ENCODE data around the gene PCDHGA11.
"Not testable (repeated sequence)": the region's sequence is repeated elsewhere in the genome, so short reads cannot be mapped to it uniquely, and the experiment has no call there.

Gene PCDHGA11

GRCh38 chr5:141411575-141411974 is 9.3 kb upstream of the PCDHGA11 start:
- Histone ChIP-seq H3K9ac (ENCODE audit: low read length) (no peak overlapping the region), H2AFZ (ENCODE audit: low read depth, low read length, severe bottlenecking) (no peak overlapping the region), H3K27me3 (ENCODE audit: low read length) (no peaks in the 10 kb centered on the region), H3K4me3 (ENCODE audit: insufficient read depth, low read length, poor library complexity, severe bottlenecking) (no peak overlapping the region), H3K4me2 (ENCODE audit: low read depth, low read length, poor library complexity, severe bottlenecking) (no peak overlapping the region), H3K9me3 (ENCODE audit: insufficient read depth, low read length) (peaks cover 26% of the 10 kb centered on the region; the same call in 1 of the 2 replicates), H3K79me2 (ENCODE audit: insufficient read depth, low read length) (0 out of 2 replicates have a peak, but pooled peaks cover 3% of the 10 kb centered on the region), H3K36me3 (ENCODE audit: low read length) (peaks cover 7% of the 10 kb centered on the region), H3K9me2 (replicated peaks; ENCODE audit: insufficient read depth, low read length) (no peaks in the 10 kb centered on the region), H4K20me1 (ENCODE audit: low read depth, low read length) (no peaks in the 10 kb centered on the region), H3F3A (ENCODE audit: insufficient read depth) (0 out of 2 replicates have a peak, but pooled peaks cover 5% of the 10 kb centered on the region), H3K27ac (ENCODE audit: low read depth, low read length) (no peak overlapping the region)
- TF ChIP-seq EZH2phosphoT487 (conservative IDR thresholded peaks at IDR 0.05; ENCODE audit: low read length): no peak
- TF ChIP-seq CTCF (IDR thresholded peaks at IDR 0.05; ENCODE audit: insufficient read depth, low read length, poor library complexity, severe bottlenecking): no peak

- H2AFZ ChIP-seq (ENCODE audit: low read depth, low read length, severe bottlenecking): no peak within 1 kb of the TSS
- H3K9me3 ChIP-seq (ENCODE audit: insufficient read depth, low read length): peaks cover 15% of the 10 kb centered on the region; the same call in 1 of the 2 replicates
- H3K4me3 ChIP-seq (ENCODE audit: insufficient read depth, low read length, poor library complexity, severe bottlenecking): no peak within 1 kb of the TSS
- H3K79me2 ChIP-seq (ENCODE audit: insufficient read depth, low read length): 0 out of 2 replicates have a peak, but pooled peaks cover 3% of the 10 kb centered on the region
- no peaks in the 10 kb centered on the region for H4K20me1 ChIP-seq (ENCODE audit: low read depth, low read length)
- H3K27ac ChIP-seq (ENCODE audit: low read depth, low read length): no peak within 1 kb of the TSS
- no peaks in the 10 kb centered on the region for H3K36me3 ChIP-seq (ENCODE audit: low read length)
- H3K27me3 ChIP-seq (ENCODE audit: low read length): no peaks in the 10 kb centered on the region
- H3K9me2 ChIP-seq (replicated peaks; ENCODE audit: insufficient read depth, low read length): no peaks in the 10 kb centered on the region
- no peak within 1 kb of the TSS for H3K9ac ChIP-seq (ENCODE audit: low read length)
- TF ChIP-seq EZH2phosphoT487 (conservative IDR thresholded peaks at IDR 0.05; ENCODE audit: low read length): no peak
- no peak for TF ChIP-seq CTCF (IDR thresholded peaks at IDR 0.05; ENCODE audit: insufficient read depth, low read length, poor library complexity, severe bottlenecking)
- no peak within 1 kb of the TSS for H3K4me2 ChIP-seq (ENCODE audit: low read depth, low read length, poor library complexity, severe bottlenecking)
- H3F3A ChIP-seq (ENCODE audit: insufficient read depth): 0 out of 2 replicates have a peak, but pooled peaks cover 5% of the 10 kb centered on the region
These were observed 7.9 kb upstream of the PCDHGA11 start, which contains the start of gene PCDHGA10 for GRCh38 chr5:141412854-141413539. PCDHGA10 (plus strand) TSS chr5:141412987; CDS start chr5:141413176, 189 bp downstream.

- Histone ChIP-seq H3K27ac (ENCODE audit: low read depth, low read length) (no peak overlapping the region), H2AFZ (ENCODE audit: low read depth, low read length, severe bottlenecking) (no peak overlapping the region), H3K4me2 (ENCODE audit: low read depth, low read length, poor library complexity, severe bottlenecking) (no peak overlapping the region), H3K9ac (ENCODE audit: low read length) (no peak overlapping the region), H3K27me3 (ENCODE audit: low read length) (no peaks in the 10 kb centered on the region), H4K20me1 (ENCODE audit: low read depth, low read length) (no peaks in the 10 kb centered on the region), H3K36me3 (ENCODE audit: low read length) (no peaks in the 10 kb centered on the region), H3K9me2 (replicated peaks; ENCODE audit: insufficient read depth, low read length) (no peaks in the 10 kb centered on the region), H3K79me2 (ENCODE audit: insufficient read depth, low read length) (0 out of 2 replicates have a peak, but pooled peaks cover 3% of the 10 kb centered on the region), H3K4me3 (ENCODE audit: insufficient read depth, low read length, poor library complexity, severe bottlenecking) (no peak overlapping the region), H3F3A (ENCODE audit: insufficient read depth) (0 out of 2 replicates have a peak, but pooled peaks cover 5% of the 10 kb centered on the region), H3K9me3 (ENCODE audit: insufficient read depth, low read length) (peaks cover 12% of the 10 kb centered on the region; the same call in 1 of the 2 replicates)
- no peak for TF ChIP-seq CTCF (IDR thresholded peaks at IDR 0.05; ENCODE audit: insufficient read depth, low read length, poor library complexity, severe bottlenecking)
- no peak for TF ChIP-seq EZH2phosphoT487 (conservative IDR thresholded peaks at IDR 0.05; ENCODE audit: low read length)
These were observed 7.2 kb upstream of the PCDHGA11 start for GRCh38 chr5:141413540-141414069.

GRCh38 chr5:141414548-141415274 is 6.1 kb upstream of the PCDHGA11 start:
- H4K20me1 ChIP-seq (ENCODE audit: low read depth, low read length); H3K36me3 ChIP-seq (ENCODE audit: low read length); H2AFZ ChIP-seq (ENCODE audit: low read depth, low read length, severe bottlenecking); H3K4me2 ChIP-seq (ENCODE audit: low read depth, low read length, poor library complexity, severe bottlenecking); H3K9me3 ChIP-seq (ENCODE audit: insufficient read depth, low read length); H3K27ac ChIP-seq (ENCODE audit: low read depth, low read length); H3K9ac ChIP-seq (ENCODE audit: low read length); H3K27me3 ChIP-seq (ENCODE audit: low read length); H3K79me2 ChIP-seq (ENCODE audit: insufficient read depth, low read length); H3K9me2 ChIP-seq (replicated peaks; ENCODE audit: insufficient read depth, low read length); H3K4me3 ChIP-seq (ENCODE audit: insufficient read depth, low read length, poor library complexity, severe bottlenecking); H3F3A ChIP-seq (ENCODE audit: insufficient read depth): not testable (repeated sequence)

GRCh38 chr5:141415275-141415618 is 5.6 kb upstream of the PCDHGA11 start:
- H2AFZ ChIP-seq (ENCODE audit: low read depth, low read length, severe bottlenecking); H3K4me3 ChIP-seq (ENCODE audit: insufficient read depth, low read length, poor library complexity, severe bottlenecking): not testable (repeated sequence)
- peaks cover 10% of the 10 kb centered on the region; the same call in 1 of the 2 replicates for H3K9me3 ChIP-seq (ENCODE audit: insufficient read depth, low read length)

More at GRCh38 chr5:141415275-141415618, 5.6 kb upstream of the PCDHGA11 start:
- not testable (repeated sequence) for H3K27ac ChIP-seq (ENCODE audit: low read depth, low read length); H3K79me2 ChIP-seq (ENCODE audit: insufficient read depth, low read length); H3K4me2 ChIP-seq (ENCODE audit: low read depth, low read length, poor library complexity, severe bottlenecking); H3K9me2 ChIP-seq (replicated peaks; ENCODE audit: insufficient read depth, low read length); H3K36me3 ChIP-seq (ENCODE audit: low read length); H4K20me1 ChIP-seq (ENCODE audit: low read depth, low read length); H3K9ac ChIP-seq (ENCODE audit: low read length); H3F3A ChIP-seq (ENCODE audit: insufficient read depth); H3K27me3 ChIP-seq (ENCODE audit: low read length)
